PC-9 (cell line): ENCODE data around the gene UST.

Experiments used
- CTCF ChIP-seq: fragments of 200-600 bp; sonication (generic); conservative IDR thresholded peaks from 2 replicates; pipeline ENCODE4 v1.6.1; 2017; ENCODE audit warnings: mixed run types, antibody characterized with exemption, mild to moderate bottlenecking, moderate library complexity
- EZH2 ChIP-seq: fragments of 200-600 bp; sonication (generic); IDR thresholded peaks from 2 replicates; pipeline ENCODE4 v1.8.0; 2017; ENCODE audit warnings: antibody characterized with exemption, low read depth

- TF ChIP-seq CTCF = no peak
- TF ChIP-seq EZH2 = no peak
Measured at GRCh38 chr6:149084808-149085556, 338.2 kb downstream of the UST start.
